H1 (cell line): ENCODE results near the gene COX18. TPM values are rescaled to one million over a fixed set of nuclear protein-coding genes. Genes with fewer than 3 reads are reported as not detected.

Experiments used
- EGR1 ChIP-seq: IDR thresholded peaks from 2 replicates; pipeline ENCODE4 v1.6.1; 2011; ENCODE audit warnings: low read depth, low read length, borderline replicate concordance
- JUN ChIP-seq: IDR thresholded peaks from 2 replicates; pipeline ENCODE4 v1.6.1; 2011; ENCODE audit warnings: low read depth, mild to moderate bottlenecking, improper control_type of control experiment, low read length
- KDM4A ChIP-seq: IDR thresholded peaks from one replicate; pipeline ENCODE4 v1.7.1; 2012; ENCODE audit warnings: low read depth, mild to moderate bottlenecking, moderate library complexity, low read length, inconsistent platforms; ENCODE audit not compliant: severe bottlenecking
- KDM5A ChIP-seq: fragments of 200-600 bp; IDR thresholded peaks from 2 replicates; pipeline ENCODE4 v1.7.1; 2012; ENCODE audit warnings: mild to moderate bottlenecking, low read length, inconsistent platforms, mixed read lengths
- RBBP5 ChIP-seq: IDR thresholded peaks from 2 replicates; pipeline ENCODE4 v1.7.1; 2012; ENCODE audit warnings: low read depth, mild to moderate bottlenecking, inconsistent platforms, low read length, moderate library complexity, borderline replicate concordance
- SP2 ChIP-seq: IDR thresholded peaks from 2 replicates; pipeline ENCODE4 v1.6.1; 2012; ENCODE audit warnings: mild to moderate bottlenecking, low read length, inconsistent platforms
- polyA plus RNA-seq, 7 experiments: library from polyadenylated mRNA; depleted of rRNA in 3 of 7; stranded (reverse) in 5 of 7; unstranded in 2 of 7; fragments of >200 nt in 5 of 7; fragments of 200-250 nt in 2 of 7; gene quantifications; 1 replicate in 5 of 7; 2 replicates in 1 of 7; 4 replicates in 1 of 7; pipeline versions ENCODE4 v1.2.1 to v1.2.3, GENCODE V29; 2011 to 2013; ENCODE audit warnings: missing spikeins in 2 of 7, mixed read lengths in 2 of 7
- total RNA-seq: library from RNA; stranded (reverse); fragmentation: NEBNext Ultra II Directional; extraction: Animal tissue kit (Norgen Biotek cat#: 25700); gene quantifications from 2 replicates; pipeline ENCODE4 v1.2.1, GENCODE V29; 2021

Gene COX18
- total and polyA plus RNA-seq, 2 of the 8 experiments (the other 6 are each of a cell fraction or from before 2014, with no cell fraction given), result 23.0 to 23.7 TPM

GRCh38 chr4:73069338-73070073 is at the start of gene COX18 (continued):
- TF ChIP-seq KDM5A, result peak; percentile 46; the same call in 1 of the 2 replicates
- TF ChIP-seq EGR1, result no peak
- 0 out of 2 replicates have a peak, but pooled peaks have one; percentile 50 for TF ChIP-seq JUN
- TF ChIP-seq SP2, result no peak
- peak; percentile 95; the same call in 1 of the 2 replicates for TF ChIP-seq RBBP5
- TF ChIP-seq KDM4A, result peak; percentile 95
- TF ChIP-seq, all 59 proteins: peak for 26
